MCF 10A (cell line): ENCODE data around the gene GPRC5D. TPM values are rescaled to one million over a fixed set of nuclear protein-coding genes. Genes with fewer than 3 reads are reported as not detected.

Experiments used
- BruUV-seq: library from RNA; stranded (reverse); fragments of 400-500 nt; replicated peaks from 2 replicates; lab custom pipeline; 2021; lab: Mats Ljungman, UMichigan
- CTCF ChIA-PET: fragments of 300-600 bp; sonication (Branson Sonifier 250); formaldehyde crosslinking; extraction: SDS; loops from one replicate; lab custom pipeline; 2021; ENCODE audit warnings: antibody characterized with exemption, inconsistent platforms; lab: Yijun Ruan, JAX
- POLR2A ChIA-PET: fragments of 300-600, 350-650 bp; sonication (Branson Sonifier 250); formaldehyde crosslinking; extraction: SDS; loops from one replicate; lab custom pipeline; 2020; ENCODE audit warnings: antibody characterized with exemption, inconsistent platforms; lab: Yijun Ruan, JAX
- DNase-seq: peaks from one replicate; pipeline ENCODE4 v3.0.0-alpha.2; 2018; ENCODE audit not compliant: unreplicated experiment
- H3K27ac Mint-ChIP-seq: one replicate; pipeline ENCODE4 v1.8.0; 2022; ENCODE audit warnings: mild to moderate bottlenecking, low read depth, mixed read lengths; ENCODE audit not compliant: unreplicated experiment
- H3K27me3 Mint-ChIP-seq: one replicate; pipeline ENCODE4 v1.8.0; 2022; ENCODE audit warnings: mixed read lengths; ENCODE audit not compliant: insufficient read depth, unreplicated experiment
- H3K36me3 Mint-ChIP-seq: one replicate; pipeline ENCODE4 v1.8.0; 2022; ENCODE audit warnings: mild to moderate bottlenecking, moderate library complexity, mixed read lengths; ENCODE audit not compliant: insufficient read depth, unreplicated experiment
- H3K4me1 Mint-ChIP-seq: one replicate; pipeline ENCODE4 v1.8.0; 2022; ENCODE audit warnings: mixed read lengths; ENCODE audit not compliant: insufficient read depth, unreplicated experiment
- H3K4me3 Mint-ChIP-seq: one replicate; pipeline ENCODE4 v1.8.0; 2022; ENCODE audit warnings: mild to moderate bottlenecking, moderate library complexity, mixed read lengths; ENCODE audit not compliant: unreplicated experiment
- H3K9me3 Mint-ChIP-seq: one replicate; pipeline ENCODE4 v1.8.0; 2022; ENCODE audit warnings: mixed read lengths; ENCODE audit not compliant: unreplicated experiment
- CTCF ChIP-seq: fragments of 200-600 bp; IDR thresholded peaks from one replicate; pipeline ENCODE4 v1.8.0; 2022; ENCODE audit warnings: antibody characterized with exemption, mild to moderate bottlenecking; ENCODE audit not compliant: unreplicated experiment
- intact Hi-C: fragments of 100-400 bp; cut with micrococcal nuclease; formaldehyde crosslinking; loops from 2 replicates; pipeline ENCODE4 v1.14.1; 2022
- total RNA-seq: library from RNA; stranded (reverse); gene quantifications from 2 replicates; pipeline ENCODE4 v1.2.3, GENCODE V29; 2022

Gene GPRC5D
- total RNA-seq, 1 experiment from 2014 or later = not detected

- no peak for DNase-seq
- intact Hi-C loops = no loop called here
- ChIA-PET CTCF (interaction anchor here (0.6 to 2.2 kb wide), 5 partner anchors 10 to 24 kb away, joined by 3 to 6 read pairs (median 4); no protein-coding TSS in a partner anchor), POLR2A (interaction anchor here (0.7 to 0.9 kb wide), 2 partner anchors 17 to 150 kb away, joined by 4 to 5 read pairs; no protein-coding TSS in a partner anchor)
- Mint-ChIP-seq H3K9me3 (no peaks in the 10 kb centered on the region), H3K27ac (no peak overlapping the region), H3K4me3 (no peak overlapping the region), H3K27me3 (no peaks in the 10 kb centered on the region), H3K4me1 (no peaks in the 10 kb centered on the region), H3K36me3 (no peaks in the 10 kb centered on the region)
- no TSS peak for BruUV-seq
- no peak for TF ChIP-seq CTCF
Observed at GRCh38 chr12:12939888-12940287, 12.1 kb downstream of the GPRC5D start.

GRCh38 chr12:12938541-12938940, 13.4 kb downstream of the GPRC5D start:
- H3K4me3 Mint-ChIP-seq = no peak overlapping the region
- intact Hi-C loops = no loop called here
- no peaks in the 10 kb centered on the region for H3K9me3 Mint-ChIP-seq
- TF ChIP-seq CTCF = no peak
- no TSS peak for BruUV-seq
- DNase-seq = no peak
- no peaks in the 10 kb centered on the region for H3K27me3 Mint-ChIP-seq
- H3K27ac Mint-ChIP-seq = no peak overlapping the region
- CTCF ChIA-PET = interaction anchor here (0.6 to 1.4 kb wide), 2 partner anchors 8 to 20 kb away, joined by 3 read pairs; no protein-coding TSS in a partner anchor
- POLR2A ChIA-PET = no interaction called here
- H3K36me3 Mint-ChIP-seq = no peaks in the 10 kb centered on the region
- no peaks in the 10 kb centered on the region for H3K4me1 Mint-ChIP-seq

GRCh38 chr12:12936983-12937491, 14.9 kb downstream of the GPRC5D start:
- ChIA-PET POLR2A (no interaction called here), CTCF (no interaction called here)
- Mint-ChIP-seq H3K4me1 (no peaks in the 10 kb centered on the region), H3K27me3 (no peaks in the 10 kb centered on the region), H3K27ac (no peak overlapping the region), H3K36me3 (no peaks in the 10 kb centered on the region), H3K4me3 (no peak overlapping the region), H3K9me3 (no peaks in the 10 kb centered on the region)
- no peak for DNase-seq
- BruUV-seq = no TSS peak
- intact Hi-C loops = no loop called here
- TF ChIP-seq CTCF = no peak

GRCh38 chr12:12934556-12934955, 17.4 kb downstream of the GPRC5D start:
- ChIA-PET CTCF (interaction anchor here (0.6 to 2.8 kb wide), 3 partner anchors 18 to 97 kb away, joined by 3 to 7 read pairs (median 3); no protein-coding TSS in a partner anchor), POLR2A (no interaction called here)
- Mint-ChIP-seq H3K9me3 (no peaks in the 10 kb centered on the region), H3K4me3 (no peak overlapping the region), H3K27ac (no peak overlapping the region), H3K27me3 (no peaks in the 10 kb centered on the region), H3K4me1 (no peaks in the 10 kb centered on the region), H3K36me3 (no peaks in the 10 kb centered on the region)
- no TSS peak for BruUV-seq
- intact Hi-C loops = no loop called here
- no peak for DNase-seq
- TF ChIP-seq CTCF = no peak
